GM18505 (cell line): ENCODE measurements around the gene KCNN3.

Source experiments
- ATAC-seq: cut with Tn5 transposase; IDR thresholded peaks from one replicate; pipeline ENCODE4 v1.9.1; 2021; ENCODE audit not compliant: unreplicated experiment
- POLR2A ChIP-seq: IDR thresholded peaks from 4 replicates; pipeline ENCODE4 v1.6.1; 2011; ENCODE audit warnings: borderline replicate concordance; ENCODE audit not compliant: insufficient read depth, insufficient read length; ENCODE audit errors: extremely low read depth

KCNN3 gene

GRCh38 chr1:154888757-154889156, 18.7 kb upstream of the KCNN3 start:
- TF ChIP-seq POLR2A, result no peak
- ATAC-seq, result no peak

DNA sequence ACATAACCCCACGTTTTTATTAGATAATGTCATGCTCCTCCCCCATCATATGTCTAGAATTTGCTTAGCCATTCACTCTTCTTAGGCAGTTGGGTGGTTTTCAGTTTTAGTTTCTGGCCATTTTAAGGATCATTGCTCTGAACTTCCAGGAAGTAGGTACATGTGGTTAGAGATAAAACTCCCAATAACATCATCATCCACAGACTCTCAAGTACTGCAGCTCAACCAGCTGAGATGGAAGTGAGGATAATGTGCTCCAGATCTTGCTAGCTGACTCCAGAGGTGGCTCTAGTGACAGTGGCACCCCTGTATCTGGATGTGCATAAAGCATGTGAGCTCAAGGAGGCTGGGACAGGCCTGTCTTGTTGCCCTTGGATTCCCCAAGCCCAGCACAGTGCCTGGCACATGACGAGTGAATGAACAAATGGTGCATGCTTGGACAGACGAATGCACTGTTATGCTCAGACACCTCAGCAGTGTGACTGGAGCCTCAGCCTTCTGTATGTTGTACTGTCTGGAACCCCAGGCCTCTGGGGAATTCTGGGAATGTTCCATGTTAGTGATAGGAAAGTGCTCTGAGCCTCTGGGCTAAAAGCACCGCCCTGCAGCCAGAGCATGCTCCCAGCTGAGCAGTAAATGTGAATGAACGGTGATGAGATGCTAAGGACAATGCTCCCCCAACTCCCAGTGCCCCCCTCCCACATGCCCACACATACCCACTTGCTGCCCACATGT, 16.4 kb upstream of the KCNN3 start:
- no peak for ATAC-seq

GRCh38 chr1:154884869-154885701, 15.0 kb upstream of the KCNN3 start:
- no peak for TF ChIP-seq POLR2A
- no peak for ATAC-seq

More for the DNA sequence above, 16.4 kb upstream of the KCNN3 start:
- TF ChIP-seq POLR2A, result no peak

DNA sequence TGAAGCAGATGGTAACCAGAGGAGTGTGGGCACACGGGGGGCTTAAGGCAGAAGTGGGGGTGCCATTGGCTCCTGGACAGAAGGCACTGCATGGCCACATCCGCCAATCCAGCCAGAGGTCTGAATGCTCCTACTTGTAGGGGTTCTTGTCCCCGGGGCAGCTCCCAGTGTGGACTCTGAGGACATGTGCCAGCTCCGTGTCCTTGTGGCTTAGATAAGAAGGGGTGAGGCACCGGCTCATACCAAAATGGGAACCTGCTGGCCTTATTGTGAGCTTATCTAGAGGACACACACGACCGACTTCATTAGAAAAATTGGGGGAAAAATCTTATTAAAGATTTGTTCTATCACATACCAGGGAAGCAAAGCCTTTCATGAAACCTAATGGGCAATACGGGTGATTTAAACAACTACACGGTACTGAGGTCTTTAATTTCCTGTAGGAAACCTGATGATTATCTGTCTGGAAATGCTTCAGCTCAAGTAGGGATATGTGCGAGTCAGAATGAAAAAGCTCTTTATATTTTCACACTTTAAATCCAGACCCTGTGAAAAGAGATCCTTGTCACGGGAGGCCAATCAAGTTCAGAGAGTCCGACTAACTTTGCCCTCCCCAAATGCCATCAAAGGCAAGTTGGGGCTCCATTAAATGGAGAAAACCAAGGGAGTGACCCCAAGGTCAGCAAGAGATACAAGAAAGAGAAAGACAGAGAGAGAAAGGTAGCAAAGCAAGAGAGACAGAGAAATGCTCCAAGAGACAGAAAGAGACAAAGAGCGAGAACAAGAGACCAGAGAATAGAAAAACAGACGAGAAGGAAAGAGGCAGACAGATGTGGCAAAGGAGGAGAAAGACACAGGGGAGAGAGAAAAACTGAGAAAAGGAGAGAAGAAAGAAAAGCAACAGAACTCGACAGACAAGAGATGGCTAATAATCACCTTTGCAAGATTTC, 14.1 kb upstream of the KCNN3 start:
- ATAC-seq, result no peak
- no peak for TF ChIP-seq POLR2A

GRCh38 chr1:154881820-154882535, 11.9 kb upstream of the KCNN3 start:
- no peak for ATAC-seq
- no peak for TF ChIP-seq POLR2A

DNA sequence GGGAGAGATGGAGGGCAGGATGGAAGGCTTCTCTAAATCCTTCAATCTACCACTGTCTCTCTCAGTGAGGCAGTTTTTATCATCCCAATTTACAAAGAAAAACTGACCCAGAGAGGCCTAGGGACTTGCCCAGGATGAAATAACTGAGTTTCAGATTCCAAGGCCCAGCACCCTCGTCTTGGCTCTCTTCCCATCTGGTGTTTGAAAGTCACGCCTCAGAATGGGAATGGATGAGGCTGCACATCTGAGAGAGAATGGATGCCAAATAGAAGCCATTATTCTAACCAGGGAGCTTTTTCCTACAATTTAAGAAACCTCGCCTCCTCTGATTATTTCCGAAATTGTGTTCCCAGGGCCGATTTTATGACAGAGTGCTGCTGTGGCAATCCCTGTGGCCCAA, 10.6 kb upstream of the KCNN3 start:
- no peak for TF ChIP-seq POLR2A
- ATAC-seq, result no peak

DNA sequence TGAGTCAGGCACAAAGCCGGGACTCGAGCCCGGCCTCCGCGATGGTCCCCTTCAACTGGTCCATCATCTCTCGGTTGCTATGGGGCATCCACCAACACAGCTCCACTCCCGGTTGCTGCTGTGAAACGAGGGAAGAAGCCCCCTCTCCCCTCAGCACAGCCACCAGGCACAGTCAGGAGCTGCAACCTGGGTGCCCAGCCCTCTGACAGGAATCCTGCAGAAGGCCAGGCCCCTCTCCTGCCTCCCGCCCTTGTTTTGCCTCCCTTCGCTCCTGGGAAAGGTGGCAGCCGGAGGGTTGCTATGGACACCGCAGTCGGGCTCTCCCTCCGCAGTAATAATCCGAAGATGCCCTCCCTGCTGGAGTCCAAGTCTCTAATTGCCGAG, 8.9 kb upstream of the KCNN3 start:
- no peak for ATAC-seq
- no peak for TF ChIP-seq POLR2A

DNA sequence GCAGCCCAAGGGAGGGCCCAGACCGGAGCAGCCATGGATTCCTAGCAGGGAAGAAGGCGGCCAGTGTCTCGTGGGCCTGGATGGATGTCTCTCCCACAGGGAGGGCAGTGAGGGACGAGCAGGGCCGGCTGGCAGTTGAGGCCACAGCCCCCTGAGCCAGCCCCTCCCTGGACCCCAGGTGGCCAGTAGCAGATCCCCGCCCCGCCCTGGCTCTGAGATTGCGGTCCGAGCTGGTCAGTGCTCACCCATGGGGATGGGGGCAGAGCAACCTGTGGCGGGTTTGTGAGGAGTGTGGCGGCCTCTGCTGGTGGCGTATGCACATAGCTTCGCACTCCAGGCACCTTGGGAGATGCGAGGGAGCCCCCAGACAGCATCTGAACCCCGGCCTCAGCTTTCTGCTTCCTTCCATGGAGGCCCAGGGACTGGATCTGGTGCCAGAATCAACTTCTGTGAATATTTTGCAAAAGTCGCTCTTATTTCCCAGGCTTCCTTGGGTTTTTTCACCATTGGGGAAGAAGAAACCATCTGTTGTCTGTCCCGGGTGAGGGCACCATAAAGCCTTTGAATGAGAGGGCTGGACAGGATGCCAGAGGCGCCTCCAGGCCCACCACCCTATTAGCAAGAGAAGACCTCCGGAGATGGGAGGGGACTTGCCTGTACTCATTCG, 8.4 kb upstream of the KCNN3 start:
- peak; percentile 58 for ATAC-seq
- TF ChIP-seq POLR2A, result no peak

GRCh38 chr1:154877370-154877974, 7.4 kb upstream of the KCNN3 start:
- no peak for TF ChIP-seq POLR2A
- ATAC-seq, result no peak

- no peak for TF ChIP-seq POLR2A
- no peak for ATAC-seq
These were observed 6.8 kb upstream of the KCNN3 start for GRCh38 chr1:154876842-154877369.

GRCh38 chr1:154874465-154874864, 4.4 kb upstream of the KCNN3 start:
- no peak for ATAC-seq
- no peak for TF ChIP-seq POLR2A
